ENCODE data around the gene SLC39A9.

SLC39A9 gene

GRCh38 chr14:69464379-69464778 lies 65.9 kb downstream of the SLC39A9 start:
- no peak for DNase-seq (ENCODE audit: low spot score)
- in situ Hi-C loops (cut with MboI; ENCODE audit: low sequenced_read_pairs, unreplicated experiment), result loop anchor here (5.0 kb wide), 1 partner anchor 212 kb away; no protein-coding TSS in a partner anchor
- no peak for TF ChIP-seq CTCF (IDR thresholded peaks at IDR 0.05; ENCODE audit: borderline replicate concordance, control extremely low read depth, extremely low read depth, insufficient read depth, missing control alignments)

- no peak for DNase-seq (ENCODE audit: low spot score)
- TF ChIP-seq CTCF (IDR thresholded peaks at IDR 0.05; ENCODE audit: borderline replicate concordance, control extremely low read depth, extremely low read depth, insufficient read depth, missing control alignments), result no peak
- in situ Hi-C loops (cut with MboI; ENCODE audit: low sequenced_read_pairs, unreplicated experiment), result loop anchor here (5.0 kb wide), 1 partner anchor 213 kb away; no protein-coding TSS in a partner anchor
These were observed 66.3 kb downstream of the SLC39A9 start for GRCh38 chr14:69464829-69465228.

DNA sequence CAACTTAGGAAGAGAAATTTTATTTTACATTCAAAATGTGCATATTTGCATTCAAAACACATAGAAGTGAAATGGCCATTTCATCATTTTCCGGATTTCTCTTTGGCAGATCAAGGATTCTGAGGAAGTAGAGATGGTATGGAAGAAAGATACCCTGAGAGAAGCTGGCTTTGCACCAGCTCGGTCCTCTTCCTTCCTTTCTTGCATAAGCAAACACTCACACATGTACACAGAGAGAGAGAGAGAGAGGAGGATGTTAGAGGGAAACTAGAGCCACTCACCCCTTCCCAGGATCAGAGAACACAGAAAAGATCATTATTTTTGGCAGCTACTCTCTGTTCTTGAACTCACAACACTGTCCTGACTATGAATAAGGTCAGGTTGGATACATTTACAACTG lies 70.5 kb downstream of the SLC39A9 start:
- in situ Hi-C loops (cut with MboI; ENCODE audit: low sequenced_read_pairs, unreplicated experiment), result no loop called here

DNA sequence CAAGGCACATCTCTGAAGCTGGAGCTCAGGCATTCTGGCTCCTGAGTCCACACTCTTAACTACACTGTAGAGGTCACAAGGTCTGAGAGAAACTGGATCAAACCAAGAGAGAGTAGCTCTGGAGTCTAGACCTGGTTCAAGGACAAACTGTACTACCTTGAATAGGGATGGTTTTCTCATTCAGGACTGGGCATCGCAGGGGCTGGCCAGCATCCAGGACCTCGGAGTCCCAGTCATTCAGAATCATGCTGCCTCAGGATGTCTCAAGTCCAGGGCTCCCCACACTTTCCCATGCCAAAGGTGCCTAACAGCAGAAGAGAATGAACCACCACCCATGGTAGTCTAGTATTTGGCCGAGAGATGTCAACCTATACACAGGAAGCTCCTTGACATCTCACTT lies 72.9 kb downstream of the SLC39A9 start:
- in situ Hi-C loops (cut with MboI; ENCODE audit: low sequenced_read_pairs, unreplicated experiment), result no loop called here
- TF ChIP-seq CTCF (IDR thresholded peaks at IDR 0.05; ENCODE audit: borderline replicate concordance, control extremely low read depth, extremely low read depth, insufficient read depth, missing control alignments), result no peak
- no peak for DNase-seq (ENCODE audit: low spot score)

More for the DNA sequence above, 70.5 kb downstream of the SLC39A9 start:
- no peak for DNase-seq (ENCODE audit: low spot score)
- no peak for TF ChIP-seq CTCF (IDR thresholded peaks at IDR 0.05; ENCODE audit: borderline replicate concordance, control extremely low read depth, extremely low read depth, insufficient read depth, missing control alignments)

GRCh38 chr14:69471916-69472315 lies 73.4 kb downstream of the SLC39A9 start:
- DNase-seq (ENCODE audit: low spot score), result no peak
- in situ Hi-C loops (cut with MboI; ENCODE audit: low sequenced_read_pairs, unreplicated experiment), result no loop called here
- TF ChIP-seq CTCF (IDR thresholded peaks at IDR 0.05; ENCODE audit: borderline replicate concordance, control extremely low read depth, extremely low read depth, insufficient read depth, missing control alignments), result no peak

DNA sequence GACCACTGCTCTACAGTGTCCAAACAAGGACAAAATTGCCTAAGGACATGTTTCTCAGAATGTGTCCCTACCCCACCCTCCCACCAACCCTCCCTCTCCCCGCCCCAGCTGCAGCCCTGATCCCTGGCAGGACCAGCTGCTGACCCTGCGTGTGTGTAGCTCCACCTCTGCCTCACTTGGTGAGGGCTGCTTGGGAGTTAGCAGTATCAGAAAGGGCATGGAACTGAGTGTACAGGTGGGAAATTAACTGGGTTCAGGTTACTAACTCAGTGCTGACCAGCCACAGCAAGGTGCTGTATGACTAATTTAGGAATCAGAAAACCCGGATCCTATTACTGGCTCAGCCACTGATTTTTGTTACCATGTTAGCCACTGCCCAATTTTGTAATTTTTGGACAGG lies 74.8 kb downstream of the SLC39A9 start:
- in situ Hi-C loops (cut with MboI; ENCODE audit: low sequenced_read_pairs, unreplicated experiment), result no loop called here

More for the DNA sequence above, 74.8 kb downstream of the SLC39A9 start:
- DNase-seq (ENCODE audit: low spot score), result no peak
- TF ChIP-seq CTCF (IDR thresholded peaks at IDR 0.05; ENCODE audit: borderline replicate concordance, control extremely low read depth, extremely low read depth, insufficient read depth, missing control alignments), result no peak
